GM04503 (cell line): ENCODE results near the gene SPSB1.
A peak's percentile ranks its signal among the peaks of the same experiment; 100 is the strongest.

Experiments
- DNase-seq: peaks from one replicate; pipeline ENCODE4 v3.0.0-alpha.2; 2012; ENCODE audit warnings: low read depth

The SPSB1 gene

DNA sequence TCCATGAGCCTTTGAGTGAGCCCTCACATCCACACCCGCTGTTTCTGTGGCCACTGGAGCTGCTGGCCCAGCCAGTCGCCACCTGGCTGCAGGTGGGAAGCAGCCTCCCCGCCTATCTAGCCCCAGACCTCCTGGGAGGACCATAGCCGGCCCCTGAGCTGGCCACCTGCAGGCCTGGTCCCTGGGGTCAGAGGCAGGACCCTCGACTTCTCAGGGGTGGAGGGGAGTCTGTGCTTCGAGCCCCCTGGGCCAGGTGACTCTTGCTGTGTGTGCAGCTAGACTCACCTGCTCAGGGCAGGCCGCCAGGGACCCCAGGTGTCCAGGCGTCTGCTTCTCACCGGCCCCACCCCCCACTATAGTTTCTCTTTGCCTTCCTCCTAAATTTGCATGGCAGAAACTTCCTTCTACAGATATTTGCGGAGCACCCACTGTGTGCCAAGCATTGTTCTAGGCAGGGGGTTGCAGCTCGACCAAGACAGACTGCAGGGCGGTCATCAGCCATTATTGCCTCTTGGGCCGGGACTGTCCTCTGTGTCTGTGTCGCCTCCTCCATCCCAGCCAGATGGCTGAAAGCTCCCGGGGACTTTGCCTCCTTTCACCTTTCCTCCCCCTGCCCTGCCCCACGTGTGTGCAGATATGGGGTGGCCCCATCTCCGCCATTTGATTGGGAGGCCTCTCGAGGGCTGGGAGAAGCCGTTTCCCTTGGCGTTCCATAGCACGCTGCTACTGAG lies 27.3 kb downstream of the SPSB1 start:
- no peak for DNase-seq

DNA sequence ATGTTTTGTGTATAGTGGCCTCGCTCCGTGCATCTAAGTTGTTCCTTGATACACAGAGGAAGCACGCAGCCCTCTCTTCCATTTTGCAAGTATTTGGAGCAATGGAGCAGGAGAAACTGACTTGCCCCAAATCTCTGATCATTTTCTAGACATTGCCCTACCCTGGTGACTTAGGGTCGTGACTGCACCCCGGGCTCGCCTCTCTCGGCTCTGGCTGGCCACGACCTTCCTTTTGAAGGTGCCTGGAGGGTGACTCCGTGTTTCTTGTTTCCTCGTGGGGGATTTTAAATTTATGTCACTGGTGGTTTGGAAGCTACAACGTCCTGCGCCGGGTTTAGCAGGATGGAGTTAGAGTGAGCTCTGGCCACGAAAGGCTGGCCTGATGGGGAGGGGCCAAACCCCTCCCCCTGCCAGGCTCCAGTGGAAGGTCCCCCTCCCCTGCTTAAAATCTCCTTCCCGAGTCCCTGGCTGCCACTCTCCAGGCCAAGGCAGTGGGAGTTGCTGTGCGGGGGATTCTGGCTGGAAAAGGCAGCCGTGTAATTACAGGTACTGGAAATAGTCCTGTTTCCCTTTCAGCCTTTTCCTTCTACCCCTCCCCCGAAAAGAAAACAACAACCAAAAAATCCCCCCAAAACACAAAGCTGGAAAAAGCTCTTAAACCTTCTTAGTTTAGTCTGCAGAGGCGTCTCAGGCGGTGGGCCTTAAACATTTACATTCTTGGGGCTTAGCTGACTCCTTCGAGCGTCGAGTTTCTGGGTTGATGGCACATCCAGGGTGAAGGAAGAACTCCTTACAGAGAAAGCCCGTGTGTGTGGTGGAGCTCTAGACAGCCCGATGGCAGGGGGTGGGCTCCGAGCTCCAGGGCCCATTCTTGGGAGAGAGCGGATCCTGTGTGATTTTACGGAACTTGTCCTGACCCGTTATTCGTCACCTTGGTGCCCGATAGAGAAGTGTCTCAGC lies 28.1 kb downstream of the SPSB1 start:
- DNase-seq, result no peak

DNA sequence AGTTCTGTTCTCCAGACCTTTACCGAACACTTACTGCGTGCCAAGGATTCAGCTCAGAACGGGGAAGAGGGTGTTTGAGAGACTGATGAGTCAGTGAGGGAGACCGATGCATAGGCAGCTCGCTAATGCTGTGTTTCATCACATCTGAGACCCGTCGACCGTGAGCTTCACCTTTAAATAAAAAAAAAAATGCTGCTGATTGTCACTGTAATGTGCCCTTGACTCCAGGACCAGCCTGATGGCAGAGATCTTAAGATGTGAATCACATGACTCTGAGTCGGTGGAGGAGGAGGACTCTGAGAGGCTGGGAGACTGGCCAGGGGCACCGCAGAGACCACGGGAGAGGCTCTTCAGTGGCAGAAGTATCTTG lies 28.8 kb downstream of the SPSB1 start:
- DNase-seq, result no peak

DNA sequence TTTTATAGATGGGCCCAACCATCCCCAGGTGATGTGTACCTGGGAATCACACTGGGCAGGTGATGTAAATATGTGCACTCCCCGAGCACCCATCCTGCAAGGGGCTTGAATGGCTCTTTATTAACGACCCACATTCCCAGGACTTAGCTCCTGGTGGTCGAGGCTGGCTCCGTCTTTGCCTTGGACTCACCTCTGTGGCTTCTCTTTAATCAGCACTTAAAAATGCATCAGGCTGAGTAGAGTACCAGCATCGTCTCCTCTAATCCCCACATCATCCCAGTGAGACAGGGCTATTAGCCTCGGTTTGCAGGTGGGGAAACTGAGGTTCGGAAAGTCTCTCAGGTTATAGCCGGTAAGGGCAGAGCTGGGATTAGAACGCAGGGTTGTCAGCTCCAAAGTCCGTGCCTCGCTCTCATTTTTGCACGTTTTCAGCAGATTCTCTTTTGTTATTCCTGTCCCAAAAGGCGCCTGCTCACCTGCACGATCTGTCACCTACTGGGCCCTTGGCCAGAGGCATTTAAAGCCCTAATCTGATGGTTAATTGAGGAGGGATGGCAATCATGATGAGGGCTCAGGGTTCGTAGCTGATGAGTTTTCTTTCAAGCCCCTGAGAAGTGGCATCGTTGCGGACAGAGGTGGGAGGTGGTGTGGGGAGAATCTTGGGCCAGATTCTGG lies 29.4 kb downstream of the SPSB1 start:
- DNase-seq, result no peak

DNA sequence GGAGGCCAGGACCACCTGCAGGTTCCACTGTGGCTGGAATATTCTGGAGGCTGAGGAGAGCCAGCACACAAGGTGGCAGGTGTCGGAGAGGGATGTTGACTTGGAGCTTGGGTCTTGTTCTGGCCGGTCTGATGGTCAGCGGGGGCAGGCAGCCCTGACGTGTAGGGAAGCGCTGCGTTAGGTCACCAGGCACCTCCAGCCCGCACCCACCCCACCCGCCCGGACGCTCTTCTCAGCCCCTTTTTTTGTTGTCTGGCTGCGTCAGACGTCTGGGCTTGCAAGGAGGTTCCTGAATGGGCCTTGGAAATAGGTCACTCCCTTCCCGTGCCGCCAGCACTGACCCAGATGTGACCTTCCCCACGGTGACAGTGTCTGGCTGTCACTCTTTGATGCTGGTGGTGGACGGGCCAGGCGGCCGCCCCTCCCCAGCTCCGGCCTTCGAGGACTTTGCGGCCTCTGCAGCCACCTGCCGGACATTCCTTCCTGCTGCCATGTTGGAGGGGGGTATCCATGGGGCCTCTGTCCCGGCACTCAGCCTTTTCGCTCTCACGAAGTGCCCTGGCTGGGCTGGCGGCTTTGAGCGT lies 30.1 kb downstream of the SPSB1 start:
- DNase-seq, result no peak

DNA sequence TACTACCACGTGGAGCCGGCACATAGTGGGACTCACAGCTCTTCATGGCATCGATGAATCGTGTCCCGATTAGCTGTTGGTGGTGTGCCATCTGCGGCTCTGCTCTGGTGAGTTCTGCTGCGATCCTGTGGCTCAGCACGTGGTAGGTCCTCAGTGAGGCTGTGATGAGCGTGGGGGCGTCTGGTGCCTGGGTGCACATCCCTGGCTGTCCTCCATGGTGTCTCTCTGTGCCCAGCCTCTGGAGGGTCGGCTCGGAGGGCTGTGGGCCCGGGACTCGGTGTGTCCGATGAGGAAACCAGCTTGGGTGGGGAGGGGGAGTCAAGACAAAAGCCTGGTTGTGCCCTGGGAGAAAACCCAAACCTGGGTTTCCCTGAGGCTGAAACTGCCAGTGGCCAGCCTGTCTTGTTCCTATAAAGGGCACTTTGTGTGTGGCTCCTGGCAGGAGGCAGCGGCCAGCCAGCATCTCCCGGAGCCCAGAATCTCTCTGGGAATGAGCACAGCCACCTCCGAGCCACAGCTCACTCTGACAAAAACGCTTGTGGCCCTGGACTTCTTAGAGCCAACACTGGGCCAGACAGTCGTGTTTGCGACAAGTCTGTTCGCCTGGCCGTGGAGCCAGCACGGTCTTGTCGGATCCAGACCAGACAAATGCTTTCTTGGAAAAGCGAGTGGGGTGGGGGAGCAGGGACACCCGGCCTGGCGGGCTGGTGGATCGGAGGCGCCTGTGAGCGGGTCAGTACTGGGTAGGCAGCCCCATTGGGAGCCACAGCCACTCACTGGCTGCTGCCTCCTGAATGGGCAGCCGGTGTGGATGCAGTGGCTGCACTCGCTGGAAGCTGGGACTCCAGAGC lies 31.8 kb downstream of the SPSB1 start:
- DNase-seq, result no peak

DNA sequence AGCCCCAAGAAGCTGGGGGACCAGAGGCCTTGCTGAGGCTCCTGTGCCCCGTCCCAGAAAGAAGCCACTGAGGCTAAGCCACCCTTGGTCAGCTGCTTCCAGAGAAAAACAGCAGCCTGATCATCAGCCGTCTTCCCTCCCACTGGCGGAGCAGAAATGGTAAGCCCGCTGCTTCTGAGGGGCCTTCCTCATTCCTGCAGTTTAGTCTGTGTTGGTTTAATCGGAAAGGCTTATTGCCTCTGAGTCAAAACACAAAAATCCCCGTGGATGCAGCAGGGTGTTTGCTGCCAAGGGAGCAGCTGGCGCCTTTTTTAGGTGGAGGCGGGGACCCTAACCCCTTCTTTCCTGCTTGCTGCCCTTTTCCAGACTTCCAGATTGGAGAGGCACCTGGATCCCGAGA lies 33.9 kb downstream of the SPSB1 start:
- DNase-seq, result peak; percentile 44

DNA sequence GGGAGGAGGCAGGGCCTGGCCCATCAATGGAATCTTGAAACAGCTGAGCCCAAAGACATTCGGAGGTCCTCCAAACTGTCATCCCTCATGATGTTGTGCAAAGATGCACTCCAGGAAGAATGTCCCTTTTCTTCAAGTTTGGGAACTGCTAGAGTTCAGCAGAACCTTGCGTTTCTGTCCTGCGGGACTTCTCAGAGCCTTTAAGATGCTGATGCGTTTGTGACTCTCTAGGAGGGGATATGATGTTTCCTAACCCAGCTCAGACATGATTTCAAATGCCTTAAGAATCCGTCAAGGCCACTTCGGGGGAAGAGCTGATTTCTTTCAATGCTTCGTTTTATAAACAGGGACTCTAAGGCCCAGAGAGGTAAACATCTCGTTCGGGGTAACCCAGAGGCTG lies 35.5 kb downstream of the SPSB1 start:
- DNase-seq, result no peak

DNA sequence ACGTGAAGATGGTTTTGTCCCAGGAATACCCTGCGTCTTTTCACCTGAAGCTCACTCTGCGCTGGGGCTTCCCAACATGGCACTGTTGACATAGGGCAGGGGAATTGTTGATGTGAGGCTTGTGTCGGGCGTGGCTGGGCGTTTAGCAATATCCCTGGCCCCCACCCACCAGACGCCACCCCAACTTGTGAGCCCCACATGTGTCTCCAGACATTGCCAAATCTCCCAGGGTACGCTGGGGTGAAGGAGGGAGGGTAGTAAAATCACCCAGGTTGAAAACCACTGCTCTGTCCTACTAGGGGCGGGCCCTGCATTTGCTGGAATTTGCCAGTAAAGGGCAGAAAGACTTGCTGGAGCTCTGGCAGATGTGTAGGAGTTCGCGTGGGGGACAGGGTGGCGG lies 36.0 kb downstream of the SPSB1 start:
- DNase-seq, result no peak

DNA sequence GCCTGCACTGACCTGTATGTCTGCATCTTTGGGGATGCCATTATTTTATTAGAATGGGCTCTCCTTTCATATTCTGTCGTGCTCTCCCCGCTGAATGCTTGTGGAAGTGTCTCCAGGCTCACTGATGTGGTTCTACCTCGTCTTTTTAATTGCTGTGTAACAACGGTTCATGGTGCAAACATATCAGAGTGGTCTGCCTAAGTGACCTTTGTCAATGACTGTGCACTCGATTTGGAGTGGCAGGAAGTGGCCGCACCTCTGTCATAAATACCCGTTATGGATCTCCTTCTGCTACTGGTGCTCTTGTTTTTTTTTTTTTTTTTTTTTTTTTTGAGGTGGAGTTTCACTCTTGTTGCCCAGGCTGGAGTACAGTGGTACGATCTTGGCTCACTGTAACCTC lies 38.3 kb downstream of the SPSB1 start:
- DNase-seq, result no peak

DNA sequence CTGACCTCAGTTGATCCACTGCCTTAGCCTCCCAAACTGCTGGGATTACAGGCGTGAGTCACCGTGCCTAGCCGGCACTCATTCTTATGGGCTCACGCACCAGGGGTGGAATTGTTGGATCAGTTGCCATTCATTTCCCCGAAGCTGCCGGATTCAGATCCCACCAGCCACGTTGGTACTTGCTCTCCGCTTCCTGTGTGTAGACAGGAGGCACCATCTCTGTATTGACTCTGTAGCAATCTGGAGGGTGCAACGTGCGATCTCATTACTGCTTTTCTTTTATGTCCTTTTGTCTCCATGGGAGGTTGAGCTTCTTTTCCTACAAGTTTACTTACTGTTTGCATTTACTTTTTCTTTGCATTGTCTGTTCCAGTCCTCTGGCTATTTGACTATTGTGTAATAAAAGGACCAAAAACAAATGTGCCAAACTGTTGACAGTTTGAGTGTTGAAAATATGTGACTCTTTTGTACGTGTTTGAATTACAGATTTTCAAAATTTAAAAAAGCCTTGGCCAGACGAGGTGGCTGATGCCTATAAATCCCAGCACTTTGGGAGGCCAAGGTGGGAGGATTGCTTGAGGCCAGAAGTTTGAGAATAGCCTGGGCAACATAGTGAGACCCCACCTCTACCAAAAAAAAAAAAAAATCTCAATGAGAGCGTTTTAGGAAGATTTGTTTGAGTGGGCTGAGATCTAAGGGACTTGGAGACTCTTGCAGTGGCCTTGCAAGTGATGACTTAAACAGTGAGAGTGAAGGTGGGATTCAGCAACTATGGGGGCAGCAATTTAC lies 39.1 kb downstream of the SPSB1 start:
- DNase-seq, result no peak

DNA sequence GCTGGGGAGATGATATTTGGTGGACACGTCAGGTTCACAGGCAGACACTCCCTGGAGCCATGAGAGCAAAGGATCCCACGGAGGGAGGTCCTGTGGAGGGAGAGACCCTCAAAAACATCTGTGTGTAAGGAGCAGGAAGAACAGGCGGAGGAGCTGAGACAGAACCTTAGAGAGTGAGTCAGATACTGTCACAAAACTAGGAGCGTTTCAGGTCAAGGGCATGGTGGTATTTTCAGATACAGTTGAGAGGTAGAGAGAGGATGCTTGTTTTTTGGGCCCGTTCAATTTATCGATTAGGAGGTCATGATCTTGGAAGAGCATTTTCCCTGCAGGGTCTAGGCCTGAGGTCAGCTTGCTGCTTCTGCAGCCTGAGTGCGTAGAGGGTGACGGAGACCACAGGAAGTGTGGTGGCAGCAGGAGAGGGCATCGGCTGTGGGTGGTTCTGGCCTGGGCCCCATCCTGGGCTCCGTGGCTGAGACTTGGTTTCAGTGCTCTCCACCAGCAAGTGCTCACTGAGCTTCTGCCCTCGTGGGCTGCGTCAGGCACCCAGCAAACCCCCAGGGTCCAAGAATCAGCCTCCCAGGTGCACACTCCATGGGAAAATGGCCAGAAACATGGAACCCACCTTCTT lies 39.9 kb downstream of the SPSB1 start:
- DNase-seq, result no peak

DNA sequence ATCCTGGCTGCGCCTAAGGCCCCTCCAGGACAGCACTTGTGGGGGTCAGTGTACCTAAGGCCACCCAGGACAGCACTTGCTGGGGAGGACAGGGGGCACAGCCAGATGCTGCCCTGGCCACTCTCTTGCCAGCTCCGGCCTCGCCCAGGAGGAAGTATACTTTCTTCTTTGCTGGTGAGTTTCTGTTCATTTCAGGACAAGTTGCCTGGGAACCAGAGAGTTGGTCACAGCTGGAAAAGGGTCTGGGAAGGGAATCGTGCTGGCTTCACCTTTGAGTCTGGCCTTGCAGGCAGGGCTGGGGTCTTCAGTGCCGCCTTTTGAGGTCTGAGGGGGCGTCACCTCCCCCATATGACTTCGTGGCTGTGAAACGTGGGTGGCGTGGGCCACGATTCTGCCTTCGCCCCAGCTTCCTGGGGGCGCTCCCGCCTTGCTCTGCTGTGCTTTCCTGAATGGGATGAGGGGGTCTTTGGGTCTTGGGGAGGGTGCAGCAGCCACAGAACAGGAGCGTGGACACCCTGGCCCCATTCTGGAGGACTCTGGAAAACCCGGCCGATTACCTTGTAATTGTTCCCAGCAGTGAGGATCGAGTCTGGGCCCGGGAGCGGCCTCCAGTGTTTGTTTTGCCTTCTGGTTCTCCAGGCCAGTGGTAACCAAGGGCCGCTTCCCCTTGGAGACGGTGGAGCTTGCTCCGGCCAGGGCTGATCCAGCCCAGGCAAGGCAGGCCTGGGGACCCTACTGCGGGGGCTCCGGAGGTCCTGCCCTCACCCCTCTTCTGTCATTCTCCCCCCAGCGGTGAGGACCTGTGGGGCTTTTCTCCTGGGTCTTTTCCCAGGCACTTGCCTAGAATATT lies 45.9 kb downstream of the SPSB1 start:
- no peak for DNase-seq

DNA sequence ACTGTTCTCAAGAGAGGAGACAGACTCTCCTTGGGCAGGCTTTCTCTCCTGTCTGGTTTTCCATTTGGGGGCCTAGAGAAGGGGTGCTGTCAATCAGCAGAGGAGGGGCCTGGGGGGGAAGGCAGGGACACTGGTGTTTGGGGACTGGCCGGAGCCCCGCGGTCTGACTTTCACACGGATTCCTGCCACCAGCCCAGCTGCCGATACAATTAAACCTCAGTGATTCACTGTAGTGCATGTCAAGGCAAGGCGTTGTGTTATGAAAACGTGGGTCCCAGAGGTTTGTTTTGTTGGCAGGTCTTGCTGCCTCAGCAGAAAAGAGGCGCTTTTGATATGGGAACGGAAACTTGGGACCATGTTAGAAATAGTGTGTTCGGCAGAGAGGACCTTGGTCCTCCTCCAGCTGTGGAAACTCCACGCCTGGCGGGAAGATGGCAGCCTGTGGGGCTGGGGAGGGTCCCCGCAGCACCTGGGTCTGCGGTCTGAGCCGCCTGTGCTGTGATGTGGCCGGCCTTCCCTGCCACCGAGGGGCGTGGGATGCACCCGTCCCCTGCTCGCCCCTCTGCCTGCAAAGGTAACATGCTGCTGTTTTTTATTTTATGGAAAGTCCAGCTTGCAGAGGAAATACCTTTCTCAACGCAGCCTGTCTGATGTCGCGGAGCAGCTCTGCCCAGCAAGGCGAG lies 47.6 kb downstream of the SPSB1 start:
- no peak for DNase-seq

DNA sequence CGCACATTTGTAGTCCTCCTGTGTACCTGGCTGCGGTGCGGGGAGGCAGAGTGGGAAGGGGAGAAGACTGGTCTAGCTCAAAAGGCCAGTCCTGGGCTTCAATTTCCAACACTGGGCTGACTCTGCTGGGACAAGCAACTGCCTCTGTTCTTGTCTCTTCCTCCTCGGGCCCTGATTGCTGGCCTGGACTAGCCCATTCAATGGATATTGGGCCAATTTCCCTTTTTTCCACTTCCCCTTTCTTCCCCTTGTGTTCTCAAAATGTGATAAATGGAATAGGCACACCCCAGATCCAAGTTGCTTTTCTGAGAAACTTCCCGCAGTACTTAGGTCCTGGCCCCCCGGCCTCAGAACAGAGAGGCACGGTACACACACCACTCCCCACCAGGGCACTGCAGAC lies 48.2 kb downstream of the SPSB1 start:
- DNase-seq, result no peak

DNA sequence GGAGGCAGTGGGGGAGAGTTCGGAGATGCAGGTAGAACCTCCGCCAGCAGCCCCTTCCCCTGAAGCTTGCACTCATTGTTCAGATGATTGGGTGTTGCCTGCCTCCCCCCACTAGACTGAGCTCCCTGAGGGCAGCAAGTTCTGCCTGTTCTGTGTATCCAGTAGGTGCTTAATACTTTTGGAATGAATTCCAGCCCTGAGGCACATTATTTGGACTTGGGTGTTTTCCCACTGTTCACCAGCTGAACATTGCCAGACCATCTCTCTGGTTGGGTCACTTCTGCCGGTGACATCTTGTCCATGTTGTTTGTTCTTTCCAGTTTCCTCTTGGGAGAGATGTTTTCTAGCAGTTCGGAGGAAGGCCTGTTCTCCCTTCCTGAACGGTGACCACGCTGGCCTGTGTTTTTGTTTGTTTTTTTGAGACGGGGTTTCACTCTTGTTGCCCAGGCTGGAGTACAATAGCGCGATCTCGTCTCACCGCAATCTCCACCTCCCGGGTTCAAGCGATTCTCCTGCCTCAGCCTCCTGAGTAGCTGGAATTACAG lies 48.7 kb downstream of the SPSB1 start:
- no peak for DNase-seq

DNA sequence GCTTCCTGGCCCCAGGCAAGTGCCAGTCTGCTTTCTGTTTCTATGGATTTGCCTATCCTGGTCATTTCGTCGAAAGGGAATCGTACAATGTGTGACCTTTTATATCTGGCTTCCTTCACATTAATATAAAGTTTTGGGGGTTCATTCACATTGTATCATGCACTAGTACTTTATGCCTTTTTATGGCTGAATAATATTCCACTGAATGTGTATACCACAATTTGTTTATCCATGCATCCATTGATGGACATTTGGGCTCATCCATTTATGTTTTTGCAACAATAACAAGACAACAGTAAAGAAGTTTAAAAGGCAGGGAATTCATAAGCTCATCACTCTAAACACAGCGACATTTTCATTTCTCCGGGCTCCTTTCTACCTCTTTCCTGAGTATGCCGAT lies 50.6 kb downstream of the SPSB1 start:
- DNase-seq, result no peak

DNA sequence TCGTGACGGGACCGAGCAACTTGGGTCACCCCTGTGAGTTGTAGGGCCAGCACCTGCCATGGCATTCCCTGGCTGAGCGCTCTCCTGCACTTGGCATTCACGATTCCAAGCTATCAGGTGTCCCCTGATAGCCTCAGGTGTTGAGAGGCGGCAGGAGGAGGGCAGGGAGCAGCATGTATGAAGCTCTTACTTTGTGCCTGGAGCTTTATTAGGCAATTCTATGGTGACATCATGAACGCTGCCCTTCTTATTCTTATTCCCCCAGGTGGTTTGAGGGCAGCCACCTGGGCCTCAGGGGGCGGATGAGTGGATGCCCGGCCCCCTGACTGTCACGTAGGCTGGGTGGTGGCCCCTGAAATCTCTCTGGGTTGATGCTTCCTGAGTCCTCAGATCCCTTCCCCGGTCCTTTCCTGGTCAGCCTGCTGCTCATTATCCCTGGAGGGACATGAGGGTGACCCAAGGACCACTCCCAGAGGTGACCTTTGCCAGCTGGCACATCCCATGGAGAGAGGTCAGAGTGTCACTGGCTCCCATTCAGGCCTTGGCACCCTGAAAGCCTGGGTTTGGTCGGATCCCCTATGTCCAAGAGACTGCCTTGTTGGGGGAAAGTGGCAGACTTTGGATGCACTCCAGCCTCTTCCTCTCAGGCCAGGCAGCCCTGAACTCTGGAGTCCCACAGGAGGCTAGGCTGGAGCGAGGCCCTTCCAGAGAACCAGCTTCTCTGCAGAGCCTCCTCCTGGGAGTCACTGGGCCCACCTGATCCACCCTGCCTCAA lies 51.9 kb downstream of the SPSB1 start:
- no peak for DNase-seq
